ENCODE data around the gene NCKAP1. TPM values are rescaled to one million over a fixed set of nuclear protein-coding genes. Genes with fewer than 3 reads are reported as not detected.

The NCKAP1 gene
- total RNA-seq, 1 experiment from 2014 or later = 115 TPM

GRCh38 chr2:182887753-182888415 lies 150.4 kb downstream of the NCKAP1 start:
- no peaks in the 10 kb centered on the region for H3K79me2 ChIP-seq (ENCODE audit: insufficient read depth, low read length)
- ATAC-seq (no peak), DNase-seq (ENCODE audit: low read depth, low spot score) (no peak)
- no peak overlapping the region for H3K4me3 ChIP-seq (replicated peaks in 1 of 2; ENCODE audit: low read depth in 1 of 2, low read length in 2 of 2)
- intact Hi-C loops (cut with micrococcal nuclease) = no loop called here
- no peaks in the 10 kb centered on the region for H3K36me3 ChIP-seq (ENCODE audit: control insufficient read depth in 1 of 2, insufficient read depth in 2 of 2, low read length in 2 of 2)
- H3K9ac ChIP-seq (ENCODE audit: low read length) = no peak overlapping the region
- BruUV-seq (replicated peaks) = no TSS peak
- no peaks in the 10 kb centered on the region for H3K27me3 ChIP-seq (ENCODE audit: insufficient read depth, low read length)
- no peaks in the 10 kb centered on the region for H3K9me2 ChIP-seq (ENCODE audit: insufficient read depth)
- H4K20me1 ChIP-seq (ENCODE audit: insufficient read depth) = no peaks in the 10 kb centered on the region; the same call in 1 of the 2 replicates
- no peak overlapping the region for H3K4me2 ChIP-seq (ENCODE audit: low read length)
- RAD21 ChIA-PET (ENCODE audit: low non-redundant PET in 1 of 2, low total read pairs in 2 of 2, uncharacterized antibody in 2 of 2, unreplicated experiment in 2 of 2) = no interaction called here
- H3K4me1 ChIP-seq (ENCODE audit: control insufficient read depth in 1 of 2, insufficient read depth in 2 of 2, low read length in 2 of 2) = no peaks in the 10 kb centered on the region
- TF ChIP-seq ZBTB33 (IDR thresholded peaks at IDR 0.05; ENCODE audit: extremely low read depth, insufficient replicate concordance, low read length) = no peak
- TF ChIP-seq EGR1 (IDR thresholded peaks at IDR 0.05; ENCODE audit: low read depth) = no peak
- no peak for TF ChIP-seq RAD21 (IDR thresholded peaks at IDR 0.05; ENCODE audit: low read depth)
- TF ChIP-seq FOSL1 (IDR thresholded peaks at IDR 0.05; ENCODE audit: low read depth) = no peak
- TF ChIP-seq ELF1 (IDR thresholded peaks at IDR 0.05; ENCODE audit: borderline replicate concordance, low read depth) = no peak
- no peak for TF ChIP-seq ZFX (IDR thresholded peaks at IDR 0.05)
- no peak for TF ChIP-seq EZH2phosphoT487 (IDR thresholded peaks at IDR 0.05; ENCODE audit: borderline replicate concordance)
- TF ChIP-seq SRF (IDR thresholded peaks at IDR 0.05; ENCODE audit: low read depth) = no peak
- no peak for TF ChIP-seq SIN3A (IDR thresholded peaks at IDR 0.05; ENCODE audit: low read depth)
- TF ChIP-seq TCF7L2 (IDR thresholded peaks at IDR 0.05; ENCODE audit: borderline replicate concordance, extremely low read depth, insufficient read depth, insufficient read length) = no peak
- no peak for TF ChIP-seq POLR2AphosphoS5 (IDR thresholded peaks at IDR 0.05; ENCODE audit: low read depth, low read length)
- TF ChIP-seq EZH2 (IDR thresholded peaks at IDR 0.05) = no peak
- TF ChIP-seq, protein P1, sequence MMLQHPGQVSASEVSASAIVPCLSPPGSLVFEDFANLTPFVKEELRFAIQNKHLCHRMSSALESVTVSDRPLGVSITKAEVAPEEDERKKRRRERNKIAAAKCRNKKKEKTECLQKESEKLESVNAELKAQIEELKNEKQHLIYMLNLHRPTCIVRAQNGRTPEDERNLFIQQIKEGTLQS (IDR thresholded peaks at IDR 0.05) = no peak
- TF ChIP-seq JUND (IDR thresholded peaks at IDR 0.05) = no peak
- no peak for TF ChIP-seq YY1 (IDR thresholded peaks at IDR 0.05; ENCODE audit: extremely low read depth, insufficient replicate concordance, low read depth, low read length)
- TF ChIP-seq MAX (IDR thresholded peaks at IDR 0.05) = no peak
- no peak for TF ChIP-seq ZNF274 (IDR thresholded peaks at IDR 0.05; ENCODE audit: low read depth, low read length)
- TF ChIP-seq, protein P2, sequence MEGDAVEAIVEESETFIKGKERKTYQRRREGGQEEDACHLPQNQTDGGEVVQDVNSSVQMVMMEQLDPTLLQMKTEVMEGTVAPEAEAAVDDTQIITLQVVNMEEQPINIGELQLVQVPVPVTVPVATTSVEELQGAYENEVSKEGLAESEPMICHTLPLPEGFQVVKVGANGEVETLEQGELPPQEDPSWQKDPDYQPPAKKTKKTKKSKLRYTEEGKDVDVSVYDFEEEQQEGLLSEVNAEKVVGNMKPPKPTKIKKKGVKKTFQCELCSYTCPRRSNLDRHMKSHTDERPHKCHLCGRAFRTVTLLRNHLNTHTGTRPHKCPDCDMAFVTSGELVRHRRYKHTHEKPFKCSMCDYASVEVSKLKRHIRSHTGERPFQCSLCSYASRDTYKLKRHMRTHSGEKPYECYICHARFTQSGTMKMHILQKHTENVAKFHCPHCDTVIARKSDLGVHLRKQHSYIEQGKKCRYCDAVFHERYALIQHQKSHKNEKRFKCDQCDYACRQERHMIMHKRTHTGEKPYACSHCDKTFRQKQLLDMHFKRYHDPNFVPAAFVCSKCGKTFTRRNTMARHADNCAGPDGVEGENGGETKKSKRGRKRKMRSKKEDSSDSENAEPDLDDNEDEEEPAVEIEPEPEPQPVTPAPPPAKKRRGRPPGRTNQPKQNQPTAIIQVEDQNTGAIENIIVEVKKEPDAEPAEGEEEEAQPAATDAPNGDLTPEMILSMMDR (IDR thresholded peaks at IDR 0.05 in 2 of 3, conservative IDR thresholded peaks at IDR 0.05 in 1 of 3; ENCODE audit: borderline replicate concordance in 1 of 3, insufficient read depth in 1 of 3, low read depth in 2 of 3, low read length in 2 of 3) = no peak
- no peak for TF ChIP-seq SP1 (IDR thresholded peaks at IDR 0.05; ENCODE audit: low read depth)
- no peak for TF ChIP-seq CBX3 (IDR thresholded peaks at IDR 0.05; ENCODE audit: low read depth)
- H2AFZ ChIP-seq (ENCODE audit: low read depth, low read length, poor library complexity, severe bottlenecking) = no peak overlapping the region
- POLR2A ChIA-PET = no interaction called here
- H3K27ac ChIP-seq (ENCODE audit: low read depth, low read length) = no peak overlapping the region
- CTCF ChIA-PET = no interaction called here
- H3K9me3 ChIP-seq (ENCODE audit: control insufficient read depth in 1 of 2, insufficient read depth in 1 of 2, low read depth in 1 of 2, low read length in 2 of 2) = no peaks in the 10 kb centered on the region
